CD4-positive, CD25-positive, alpha-beta regulatory T cell (primary cell): ENCODE data around the gene SEMA3D. TPM values are rescaled to one million over a fixed set of nuclear protein-coding genes. Genes with fewer than 3 reads are reported as not detected.

ENCODE experiments used
- ATAC-seq, 2 donors: fragments of 150-1000 bp; cut with Tn5 transposase; one replicate each; pipeline ENCODE4 v1.10.0; 2021; ENCODE audit warnings: low read depth in 2 of 2, moderate number of reproducible peaks in 2 of 2, moderate library complexity in 1 of 2
- DNase-seq, 3 donors: peaks; one replicate each; pipeline versions ENCODE4 v3.0.0 to v3.0.0-alpha.2; 2012 to 2022; ENCODE audit warnings: mixed read lengths in 1 of 3
- H3K27ac ChIP-seq: one replicate; pipeline ENCODE4 v1.7.0; 2013; ENCODE audit warnings: mild to moderate bottlenecking, low read length; ENCODE audit not compliant: insufficient read depth, poor library complexity, severe bottlenecking
- H3K27me3 ChIP-seq: one replicate; pipeline ENCODE4 v1.7.0; 2013; ENCODE audit warnings: low read length; ENCODE audit not compliant: control insufficient read depth, insufficient read depth
- H3K36me3 ChIP-seq: one replicate; pipeline ENCODE4 v1.7.0; 2013; ENCODE audit warnings: mild to moderate bottlenecking, low read length, moderate library complexity; ENCODE audit not compliant: control insufficient read depth, insufficient read depth
- H3K4me1 ChIP-seq: 2 replicates; pipeline ENCODE4 v1.7.0; 2013; ENCODE audit warnings: mild to moderate bottlenecking, low read length; ENCODE audit not compliant: insufficient read depth, control insufficient read depth, poor library complexity, severe bottlenecking
- H3K4me3 ChIP-seq: one replicate; pipeline ENCODE4 v1.7.0; 2013; ENCODE audit warnings: low read depth, mild to moderate bottlenecking, low read length, moderate library complexity
- H3K9me3 ChIP-seq, 2 experiments: 1 replicate in 1 of 2; 2 replicates in 1 of 2; pipeline ENCODE4 v1.7.0; 2013; ENCODE audit warnings: low read length in 2 of 2, mild to moderate bottlenecking in 1 of 2, moderate library complexity in 1 of 2; ENCODE audit not compliant: control insufficient read depth in 2 of 2
- H3K27ac Mint-ChIP-seq, 3 donors: one replicate each; pipeline ENCODE4 v1.8.0; 2020 to 2022; ENCODE audit warnings: mild to moderate bottlenecking in 3 of 3, mixed read lengths in 3 of 3, moderate library complexity in 2 of 3
- H3K27me3 Mint-ChIP-seq: one replicate; pipeline ENCODE4 v1.8.0; 2022; ENCODE audit warnings: mild to moderate bottlenecking, mixed read lengths
- H3K36me3 Mint-ChIP-seq: one replicate; pipeline ENCODE4 v1.8.0; 2020; ENCODE audit warnings: mixed read lengths
- H3K4me1 Mint-ChIP-seq, 4 donors: one replicate each; pipeline ENCODE4 v1.8.0; 2020 to 2022; ENCODE audit warnings: mixed read lengths in 4 of 4, mild to moderate bottlenecking in 1 of 4
- H3K4me3 Mint-ChIP-seq, 4 donors: one replicate each; pipeline ENCODE4 v1.8.0; 2020 to 2022; ENCODE audit warnings: mild to moderate bottlenecking in 4 of 4, mixed read lengths in 4 of 4, moderate library complexity in 3 of 4
- H3K9me3 Mint-ChIP-seq, 7 donors: one replicate each; pipeline ENCODE4 v1.8.0; 2020 to 2022; ENCODE audit warnings: mixed read lengths in 7 of 7, mild to moderate bottlenecking in 3 of 7, moderate library complexity in 2 of 7
- polyA plus RNA-seq, 4 donors: library from polyadenylated mRNA; unstranded; fragments of 300-500 nt; fragmentation: Illumina TruSeq; gene quantifications; one replicate each; pipeline ENCODE4 v1.2.3, GENCODE V29; 2021
- total RNA-seq: library from RNA; stranded (reverse); gene quantifications from one replicate; pipeline ENCODE4 v1.2.3, GENCODE V29; 2022

The SEMA3D gene
- total and polyA plus RNA-seq, 5 donors from 2014 or later: not detected

DNA sequence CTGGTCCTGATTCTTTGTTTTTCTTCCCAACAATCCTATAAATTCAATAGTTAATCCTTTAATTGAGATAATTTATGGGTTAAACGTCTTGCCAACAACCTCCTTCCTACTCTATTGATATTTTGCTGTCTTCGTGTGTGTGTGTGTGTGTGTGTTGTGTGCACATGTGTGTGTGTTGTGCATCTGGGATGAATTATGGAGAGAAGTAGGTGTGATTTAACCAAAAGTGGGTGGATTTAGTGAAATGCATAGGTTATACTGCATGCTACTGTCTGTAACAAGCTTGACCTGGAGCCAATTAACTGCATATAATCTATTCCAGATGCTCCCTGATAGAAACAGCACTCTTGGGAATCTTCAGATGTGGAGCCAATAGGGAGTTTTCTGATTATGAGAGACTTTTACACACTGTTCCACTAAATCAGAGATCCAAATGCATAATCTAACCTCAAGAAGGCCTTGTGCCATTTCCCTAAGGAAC is 61.2 kb downstream of the SEMA3D start:
- H3K36me3 Mint-ChIP-seq: no peaks in the 10 kb centered on the region
- no peak overlapping the region for H3K4me3 Mint-ChIP-seq
- H3K27me3 Mint-ChIP-seq: no peaks in the 10 kb centered on the region
- Histone ChIP-seq H3K4me3 (no peak overlapping the region), H3K36me3 (no peaks in the 10 kb centered on the region), H3K27ac (no peak overlapping the region), H3K4me1 (no peaks in the 10 kb centered on the region), H3K27me3 (no peaks in the 10 kb centered on the region), H3K9me3 (no peaks in the 10 kb centered on the region)
- DNase-seq (no peak), ATAC-seq (no peak)
- H3K9me3 Mint-ChIP-seq: peaks cover 0 to 6% (median 0%) of the 10 kb centered on the region in 7 donors
- no peak overlapping the region for H3K27ac Mint-ChIP-seq
- H3K4me1 Mint-ChIP-seq: no peaks in the 10 kb centered on the region

DNA sequence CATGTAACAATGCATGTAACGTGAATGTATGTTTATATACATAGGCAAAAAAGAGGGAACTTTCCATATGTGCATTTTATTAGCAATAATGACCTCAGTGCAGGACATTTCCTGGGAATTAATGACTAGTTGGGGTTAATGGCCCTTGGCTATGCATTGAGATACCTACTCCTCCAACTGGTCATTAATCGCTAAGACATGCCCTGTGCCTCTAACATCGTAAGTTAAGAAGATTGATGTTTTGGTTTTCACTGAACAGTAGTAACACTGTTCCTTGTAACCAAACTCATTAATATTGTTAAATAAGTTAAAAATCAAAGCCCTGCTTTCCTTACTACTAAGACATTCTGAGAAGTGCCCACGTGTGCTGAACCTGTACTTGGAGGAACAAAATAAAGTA is 61.7 kb downstream of the SEMA3D start:
- no peak overlapping the region for H3K27ac ChIP-seq
- H3K4me3 Mint-ChIP-seq: no peak overlapping the region
- H3K9me3 ChIP-seq: no peaks in the 10 kb centered on the region
- no peaks in the 10 kb centered on the region for H3K36me3 Mint-ChIP-seq
- H3K36me3 ChIP-seq: no peaks in the 10 kb centered on the region
- ATAC-seq (no peak), DNase-seq (no peak)
- no peak overlapping the region for H3K4me3 ChIP-seq
- H3K9me3 Mint-ChIP-seq: peaks cover 0 to 6% (median 0%) of the 10 kb centered on the region in 7 donors
- H3K27me3 ChIP-seq: no peaks in the 10 kb centered on the region
- H3K27ac Mint-ChIP-seq: no peak overlapping the region
- H3K4me1 ChIP-seq: no peaks in the 10 kb centered on the region
- H3K4me1 Mint-ChIP-seq: no peaks in the 10 kb centered on the region
- no peaks in the 10 kb centered on the region for H3K27me3 Mint-ChIP-seq

DNA sequence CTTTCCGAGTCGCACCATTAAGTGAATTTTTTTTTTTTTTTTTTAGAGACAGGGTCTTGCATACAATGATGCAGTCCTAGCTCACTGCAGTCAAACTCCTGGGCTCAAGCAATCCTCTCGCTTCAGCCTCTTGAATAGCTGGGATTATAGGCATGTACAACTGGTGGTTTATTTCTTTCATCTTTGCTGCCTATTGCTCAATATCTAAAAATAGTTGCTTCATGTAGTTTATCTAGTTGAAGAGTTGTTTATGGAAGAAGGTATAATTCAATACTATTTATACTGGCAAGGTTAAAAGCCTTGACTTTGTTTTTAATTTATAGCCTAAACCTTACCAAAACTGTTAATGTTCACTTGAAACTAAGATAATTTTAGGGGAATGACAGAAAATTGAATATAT is 66.9 kb downstream of the SEMA3D start:
- H3K4me3 Mint-ChIP-seq: no peak overlapping the region
- no peaks in the 10 kb centered on the region for H3K4me1 Mint-ChIP-seq
- no peak overlapping the region for H3K27ac Mint-ChIP-seq

DNA sequence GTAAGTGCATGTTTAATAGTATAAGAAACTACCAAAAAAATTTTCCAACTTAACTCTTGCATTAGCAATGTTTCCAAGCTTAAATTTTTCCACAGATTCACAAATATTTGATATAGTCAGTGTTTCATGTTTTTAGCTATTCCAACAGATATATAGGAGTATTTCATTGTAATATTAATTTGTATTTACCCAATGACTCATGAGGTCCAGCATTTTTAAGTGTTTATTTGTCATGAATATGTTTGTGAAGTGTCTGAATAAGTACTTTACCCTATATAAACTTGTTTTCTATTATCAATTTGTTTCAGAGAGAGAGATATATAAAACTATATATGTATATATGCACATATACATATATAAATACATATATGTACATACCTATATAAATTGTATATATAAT is 71.0 kb downstream of the SEMA3D start:
- Histone ChIP-seq H3K36me3 (no peaks in the 10 kb centered on the region), H3K4me3 (no peak overlapping the region), H3K27me3 (no peaks in the 10 kb centered on the region), H3K4me1 (no peaks in the 10 kb centered on the region), H3K9me3 (peaks cover 2 to 4% of the 10 kb centered on the region in 2 experiments), H3K27ac (no peak overlapping the region)
- no peaks in the 10 kb centered on the region for H3K4me1 Mint-ChIP-seq
- DNase-seq (no peak), ATAC-seq (no peak)
- no peak overlapping the region for H3K4me3 Mint-ChIP-seq
- no peak overlapping the region for H3K27ac Mint-ChIP-seq
- no peaks in the 10 kb centered on the region for H3K36me3 Mint-ChIP-seq
- peaks cover 0 to 10% (median 4%) of the 10 kb centered on the region in 7 donors for H3K9me3 Mint-ChIP-seq
- H3K27me3 Mint-ChIP-seq: no peaks in the 10 kb centered on the region

More for the DNA sequence above, 66.9 kb downstream of the SEMA3D start:
- Histone ChIP-seq H3K4me3 (no peak overlapping the region), H3K27me3 (no peaks in the 10 kb centered on the region), H3K27ac (no peak overlapping the region), H3K4me1 (no peaks in the 10 kb centered on the region), H3K36me3 (no peaks in the 10 kb centered on the region), H3K9me3 (peaks cover 2 to 4% of the 10 kb centered on the region in 2 experiments)
- peaks cover 0 to 8% (median 1%) of the 10 kb centered on the region in 7 donors for H3K9me3 Mint-ChIP-seq
- DNase-seq: no peak
- no peaks in the 10 kb centered on the region for H3K27me3 Mint-ChIP-seq
- ATAC-seq: no peak
- H3K36me3 Mint-ChIP-seq: no peaks in the 10 kb centered on the region

DNA sequence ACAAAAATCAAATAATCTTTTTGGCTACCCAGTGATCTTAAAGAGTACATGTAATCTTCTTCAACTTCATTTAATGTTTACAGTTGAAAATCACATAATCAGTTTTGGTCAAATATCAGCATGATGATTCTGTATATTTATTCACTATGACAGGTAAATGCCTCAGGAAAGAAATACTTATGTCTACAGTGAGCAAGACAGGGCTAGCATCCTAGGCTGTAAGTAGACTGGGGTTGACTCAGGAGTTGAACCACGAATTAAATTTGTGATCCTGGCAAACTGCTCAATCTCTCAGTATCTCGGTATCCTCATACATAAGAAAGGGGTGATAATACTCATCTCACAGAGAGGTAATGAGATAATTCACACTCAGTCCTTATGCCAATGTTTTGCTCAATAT is 71.8 kb downstream of the SEMA3D start:
- H3K36me3 Mint-ChIP-seq: no peaks in the 10 kb centered on the region
- Histone ChIP-seq H3K4me1 (no peaks in the 10 kb centered on the region), H3K27me3 (no peaks in the 10 kb centered on the region), H3K27ac (no peak overlapping the region), H3K9me3 (peaks cover 2 to 4% of the 10 kb centered on the region in 2 experiments), H3K4me3 (no peak overlapping the region), H3K36me3 (no peaks in the 10 kb centered on the region)
- DNase-seq (no peak), ATAC-seq (no peak)
- H3K27ac Mint-ChIP-seq: no peak overlapping the region
- H3K9me3 Mint-ChIP-seq: peaks cover 0 to 10% (median 4%) of the 10 kb centered on the region in 7 donors
- no peaks in the 10 kb centered on the region for H3K27me3 Mint-ChIP-seq
- H3K4me3 Mint-ChIP-seq: no peak overlapping the region
- no peaks in the 10 kb centered on the region for H3K4me1 Mint-ChIP-seq

DNA sequence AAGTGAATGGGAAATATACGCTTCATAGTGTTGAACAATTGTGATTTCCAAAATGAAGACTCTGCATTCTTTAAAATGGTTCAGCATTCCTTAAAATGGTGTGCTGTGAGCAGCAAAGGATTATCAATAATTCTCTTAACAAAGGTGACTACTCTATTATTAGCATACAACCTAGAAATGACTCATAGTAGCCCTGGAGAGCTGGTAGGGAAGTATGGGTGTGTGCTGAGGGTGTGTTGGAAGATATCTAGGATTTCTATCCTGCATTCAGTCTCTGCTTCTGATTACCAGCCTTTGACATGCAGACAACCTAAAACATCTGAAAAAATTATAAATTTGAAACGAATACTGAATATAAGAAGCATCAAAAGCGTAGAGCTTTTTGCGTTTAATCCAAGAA is 72.5 kb downstream of the SEMA3D start:
- peaks cover 0 to 10% (median 4%) of the 10 kb centered on the region in 7 donors for H3K9me3 Mint-ChIP-seq
- no peaks in the 10 kb centered on the region for H3K36me3 Mint-ChIP-seq
- H3K9me3 ChIP-seq: peaks cover 2 to 4% of the 10 kb centered on the region in 2 experiments
- no peak overlapping the region for H3K27ac Mint-ChIP-seq
- no peak for DNase-seq
- no peak overlapping the region for H3K27ac ChIP-seq
- no peak for ATAC-seq
- no peak overlapping the region for H3K4me3 Mint-ChIP-seq
- no peak overlapping the region for H3K4me3 ChIP-seq
- H3K4me1 ChIP-seq: no peaks in the 10 kb centered on the region
- H3K4me1 Mint-ChIP-seq: no peaks in the 10 kb centered on the region
- no peaks in the 10 kb centered on the region for H3K27me3 ChIP-seq
- no peaks in the 10 kb centered on the region for H3K36me3 ChIP-seq
- no peaks in the 10 kb centered on the region for H3K27me3 Mint-ChIP-seq

DNA sequence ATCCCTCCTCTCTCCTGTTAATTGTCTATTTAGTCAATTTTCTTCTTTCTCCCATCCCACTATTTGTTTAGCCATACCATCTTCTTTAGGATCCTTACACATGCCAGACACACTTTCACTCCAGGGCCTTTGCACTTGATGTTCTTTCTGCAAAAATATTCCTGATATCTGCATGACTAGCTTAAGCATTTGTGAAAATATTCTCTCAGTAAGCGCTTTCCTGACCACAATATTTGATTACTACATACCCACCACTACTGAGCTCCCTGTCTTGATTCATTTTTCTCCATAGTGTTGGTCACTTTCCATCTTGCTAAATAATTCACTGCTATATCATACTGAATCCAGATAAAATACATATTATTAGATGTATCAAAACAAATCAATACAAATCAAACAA is 75.1 kb downstream of the SEMA3D start:
- H3K36me3 ChIP-seq: no peaks in the 10 kb centered on the region
- Mint-ChIP-seq H3K4me3 (no peak overlapping the region), H3K27ac (no peak overlapping the region)

DNA sequence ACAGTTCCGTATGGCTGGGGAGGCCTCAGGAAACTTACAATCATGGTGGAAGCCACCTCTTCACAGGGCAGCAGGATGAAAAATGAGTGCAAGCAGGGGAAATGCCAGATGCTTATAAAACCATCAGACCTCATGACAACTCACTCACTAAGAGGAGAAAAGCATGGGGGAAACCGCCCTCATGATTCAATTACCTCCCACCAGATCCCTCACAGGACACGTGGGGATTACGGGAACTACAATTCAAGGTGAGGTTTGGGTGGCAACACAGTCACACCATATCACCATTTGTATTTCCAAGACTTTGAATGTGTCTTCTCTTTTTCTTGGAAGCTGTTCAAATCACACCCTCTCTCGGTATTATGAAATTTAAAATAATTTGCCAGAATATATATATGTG is 80.1 kb downstream of the SEMA3D start:
- Mint-ChIP-seq H3K4me3 (no peak overlapping the region), H3K27me3 (no peaks in the 10 kb centered on the region), H3K4me1 (no peaks in the 10 kb centered on the region), H3K27ac (no peak overlapping the region), H3K9me3 (peaks cover 0 to 9% (median 7%) of the 10 kb centered on the region in 7 donors), H3K36me3 (no peaks in the 10 kb centered on the region)
- Histone ChIP-seq H3K4me1 (no peaks in the 10 kb centered on the region), H3K27ac (no peak overlapping the region), H3K27me3 (no peaks in the 10 kb centered on the region), H3K36me3 (no peaks in the 10 kb centered on the region), H3K4me3 (no peak overlapping the region), H3K9me3 (no peaks in the 10 kb centered on the region)
- no peak for DNase-seq
- ATAC-seq: no peak

More for the DNA sequence above, 75.1 kb downstream of the SEMA3D start:
- H3K27ac ChIP-seq: no peak overlapping the region
- ATAC-seq (no peak), DNase-seq (no peak)
- no peaks in the 10 kb centered on the region for H3K27me3 ChIP-seq
- H3K27me3 Mint-ChIP-seq: no peaks in the 10 kb centered on the region
- peaks cover 0 to 11% (median 4%) of the 10 kb centered on the region in 7 donors for H3K9me3 Mint-ChIP-seq
- H3K4me1 ChIP-seq: no peaks in the 10 kb centered on the region
- peaks cover 2% of the 10 kb centered on the region in 2 experiments for H3K9me3 ChIP-seq
- no peaks in the 10 kb centered on the region for H3K36me3 Mint-ChIP-seq
- H3K4me3 ChIP-seq: no peak overlapping the region
- no peaks in the 10 kb centered on the region for H3K4me1 Mint-ChIP-seq
